H1 (cell line): Measurements from ENCODE around the gene RANBP3L. TPM values are rescaled to one million over a fixed set of nuclear protein-coding genes. Genes with fewer than 3 reads are reported as not detected.

Experiments
- CEBPB ChIP-seq: IDR thresholded peaks from 2 replicates; pipeline ENCODE4 v1.6.1; 2012; ENCODE audit warnings: low read depth, low read length
- CHD7 ChIP-seq: fragments of 300-600 bp; sonication (generic); IDR thresholded peaks from 2 replicates; pipeline ENCODE4 v1.7.1; 2012; ENCODE audit warnings: low read length, moderate library complexity, mild to moderate bottlenecking, inconsistent platforms; ENCODE audit not compliant: insufficient replicate concordance
- EGR1 ChIP-seq: IDR thresholded peaks from 2 replicates; pipeline ENCODE4 v1.6.1; 2011; ENCODE audit warnings: low read depth, low read length, borderline replicate concordance
- FOSL1 ChIP-seq: IDR thresholded peaks from 2 replicates; pipeline ENCODE4 v1.6.1; 2011; ENCODE audit warnings: mild to moderate bottlenecking, low read depth, low read length, moderate library complexity; ENCODE audit not compliant: insufficient read depth
- RFX5 ChIP-seq: IDR thresholded peaks from 2 replicates; pipeline ENCODE4 v1.6.1; 2011; ENCODE audit warnings: low read depth, low read length, improper control_type of control experiment, borderline replicate concordance
- RXRA ChIP-seq: IDR thresholded peaks from 2 replicates; pipeline ENCODE4 v1.6.1; 2011; ENCODE audit warnings: low read depth, mild to moderate bottlenecking, low read length, moderate library complexity; ENCODE audit not compliant: insufficient read depth
- polyA plus RNA-seq, 7 experiments: library from polyadenylated mRNA; depleted of rRNA in 3 of 7; stranded (reverse) in 5 of 7; unstranded in 2 of 7; fragments of >200 nt in 5 of 7; fragments of 200-250 nt in 2 of 7; gene quantifications; 1 replicate in 5 of 7; 2 replicates in 1 of 7; 4 replicates in 1 of 7; pipeline versions ENCODE4 v1.2.1 to v1.2.3, GENCODE V29; 2011 to 2013; ENCODE audit warnings: missing spikeins in 2 of 7, mixed read lengths in 2 of 7
- total RNA-seq: library from RNA; stranded (reverse); fragmentation: NEBNext Ultra II Directional; extraction: Animal tissue kit (Norgen Biotek cat#: 25700); gene quantifications from 2 replicates; pipeline ENCODE4 v1.2.1, GENCODE V29; 2021
- TF ChIP-seq, protein P1 (sequence below): IDR thresholded peaks from 2 replicates; pipeline ENCODE4 v1.6.1; 2012; ENCODE audit warnings: inconsistent platforms

The RANBP3L gene
- total and polyA plus RNA-seq, 2 of the 8 experiments (the other 6 are each of a cell fraction or from before 2014, with no cell fraction given): not detected

- TF ChIP-seq RXRA (no peak), CHD7 (no peak), CEBPB (no peak), FOSL1 (no peak), RFX5 (no peak), EGR1 (no peak)
- TF ChIP-seq, protein P1, sequence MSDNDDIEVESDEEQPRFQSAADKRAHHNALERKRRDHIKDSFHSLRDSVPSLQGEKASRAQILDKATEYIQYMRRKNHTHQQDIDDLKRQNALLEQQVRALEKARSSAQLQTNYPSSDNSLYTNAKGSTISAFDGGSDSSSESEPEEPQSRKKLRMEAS: no peak
These were observed 32.2 kb downstream of the RANBP3L start (continued) for GRCh38 chr5:36269478-36269877.
